Activated CD4-positive, alpha-beta T cell treated with anti-CD3 and anti-CD28 coated beads, Interleukin-2, amount 50 U/mL, for 4 hours (primary cell): ENCODE measurements around the gene U2AF1L4.
"Not testable (repeated sequence)": the region's sequence is repeated elsewhere in the genome, so short reads cannot be mapped to it uniquely, and the experiment has no call there.

Experiments used
- DNase-seq, 2 experiments: peaks; one replicate each; pipeline ENCODE4 v3.0.0-alpha.2; 2020

U2AF1L4 gene

GRCh38 chr19:35740108-35740422, 5.2 kb downstream of the U2AF1L4 start:
- no peak for DNase-seq

- DNase-seq: no peak
Measured at GRCh38 chr19:35739275-35740107, 5.7 kb downstream of the U2AF1L4 start.

DNA sequence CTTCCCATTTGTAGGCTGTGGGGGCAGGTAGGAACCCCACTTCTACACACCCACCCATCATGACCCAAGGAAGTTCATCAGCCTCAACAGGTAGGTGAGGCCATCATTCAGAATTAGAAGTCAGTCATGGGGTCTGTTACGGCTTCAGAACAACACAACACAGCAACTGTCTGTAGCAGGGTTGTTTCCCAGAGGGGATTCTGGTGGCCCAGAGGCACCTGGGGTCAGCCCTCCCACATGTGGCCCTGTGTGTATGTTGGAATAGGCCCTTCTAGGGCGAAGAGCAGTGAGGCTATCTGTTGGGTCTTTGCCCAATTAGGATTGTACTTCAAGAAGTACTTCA, 6.4 kb downstream of the U2AF1L4 start:
- no peak for DNase-seq

DNA sequence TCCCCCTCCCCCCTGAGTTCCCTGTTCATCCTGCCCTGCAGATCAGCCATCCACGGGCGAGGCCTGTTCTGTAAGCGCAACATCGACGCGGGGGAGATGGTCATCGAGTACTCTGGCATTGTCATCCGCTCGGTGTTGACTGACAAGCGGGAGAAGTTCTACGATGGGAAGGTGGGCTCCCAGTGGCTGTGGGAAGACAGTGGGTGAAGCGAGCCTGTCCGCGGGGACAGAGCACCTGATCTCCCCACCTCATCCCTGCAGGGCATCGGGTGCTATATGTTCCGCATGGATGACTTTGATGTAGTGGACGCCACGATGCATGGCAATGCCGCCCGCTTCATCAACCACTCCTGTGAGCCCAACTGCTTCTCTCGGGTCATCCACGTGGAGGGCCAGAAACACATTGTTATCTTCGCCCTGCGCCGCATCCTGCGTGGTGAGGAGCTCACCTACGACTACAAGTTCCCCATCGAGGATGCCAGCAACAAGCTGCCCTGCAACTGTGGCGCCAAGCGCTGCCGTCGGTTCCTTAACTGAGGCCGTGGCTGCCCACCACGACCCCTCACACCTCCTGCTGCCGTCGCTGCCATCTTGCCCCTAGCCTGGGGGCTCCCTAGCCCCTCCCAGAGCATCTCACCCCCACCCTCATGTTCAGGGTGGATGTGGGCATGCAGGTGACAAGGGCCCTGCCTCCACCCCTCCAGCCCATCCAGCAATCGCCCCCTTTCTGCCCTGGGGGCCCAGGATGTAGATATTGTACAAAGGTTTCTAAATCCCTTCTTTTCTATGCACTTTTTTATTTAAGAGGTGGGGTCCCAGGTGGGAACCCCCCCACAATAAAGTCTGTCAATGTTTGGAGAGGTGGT, 7.0 kb downstream of the U2AF1L4 start:
- no peak for DNase-seq

DNA sequence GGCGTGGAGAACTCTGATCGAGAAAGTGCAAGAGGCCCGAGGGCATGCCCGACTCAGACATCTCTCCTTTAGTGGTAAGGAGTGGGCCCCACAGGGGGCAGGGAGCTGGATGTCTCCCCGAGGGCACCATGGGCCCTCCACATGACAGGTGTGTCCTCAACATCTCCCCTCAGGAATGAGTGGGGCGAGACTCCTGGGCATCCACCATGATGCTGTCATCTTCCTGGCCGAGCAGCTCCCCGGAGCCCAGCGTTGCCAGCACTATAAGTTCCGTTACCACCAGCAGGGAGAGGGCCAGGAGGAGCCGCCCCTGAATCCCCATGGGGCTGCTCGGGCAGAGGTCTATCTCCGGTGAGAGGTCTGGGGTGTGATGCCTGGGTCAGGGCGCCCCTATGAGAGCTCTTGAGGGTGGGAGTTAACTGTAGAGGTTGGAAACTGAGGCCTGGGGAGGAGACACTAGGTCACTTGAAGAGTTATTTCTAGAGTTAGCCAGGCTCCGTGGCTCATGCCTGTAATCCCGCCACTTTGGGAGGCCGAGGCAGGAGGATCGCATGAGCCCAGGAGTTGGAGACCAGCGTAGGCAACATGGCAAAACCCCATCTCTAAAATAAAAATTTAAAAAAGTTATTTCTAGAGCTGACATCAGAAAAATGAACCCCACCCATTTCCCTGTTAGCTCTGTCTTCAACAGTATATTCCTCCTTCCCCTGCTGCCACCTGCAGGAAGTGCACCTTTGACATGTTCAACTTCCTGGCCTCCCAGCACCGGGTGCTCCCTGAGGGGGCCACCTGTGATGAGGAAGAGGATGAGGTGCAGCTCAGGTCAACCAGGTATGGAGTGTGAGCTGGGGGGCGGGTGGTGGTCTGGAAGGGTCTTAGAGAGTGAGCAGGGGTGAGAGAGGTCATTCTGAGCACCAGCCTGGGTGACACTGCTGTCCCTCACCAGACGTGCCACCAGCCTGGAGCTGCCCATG, 8.0 kb downstream of the U2AF1L4 start:
- no peak for DNase-seq

- no peak for DNase-seq
Measured at GRCh38 chr19:35734889-35735288, 10.3 kb downstream of the U2AF1L4 start.

DNA sequence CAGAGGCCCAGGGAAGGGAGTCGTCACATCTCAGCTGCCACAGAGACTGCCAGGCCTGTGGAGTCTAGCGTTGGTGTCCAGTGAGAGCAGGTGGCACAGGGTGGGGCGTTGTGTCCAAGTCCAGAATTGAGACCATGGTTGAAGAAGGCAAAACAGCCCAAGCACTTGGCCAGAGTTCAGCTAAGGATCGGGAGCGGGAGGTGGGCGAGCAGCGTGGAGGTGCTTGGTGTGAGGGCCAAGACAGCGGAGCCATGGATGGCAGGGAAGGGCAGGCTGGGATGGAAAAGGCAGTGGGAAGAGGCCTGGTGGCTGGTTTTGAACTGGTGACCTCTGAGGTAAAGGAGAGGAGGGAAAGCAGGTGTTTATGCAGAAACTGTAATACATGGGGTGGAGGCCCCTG, 10.9 kb downstream of the U2AF1L4 start:
- DNase-seq: no peak

- no peak for DNase-seq
Measured at GRCh38 chr19:35733180-35734125, 11.8 kb downstream of the U2AF1L4 start.

DNA sequence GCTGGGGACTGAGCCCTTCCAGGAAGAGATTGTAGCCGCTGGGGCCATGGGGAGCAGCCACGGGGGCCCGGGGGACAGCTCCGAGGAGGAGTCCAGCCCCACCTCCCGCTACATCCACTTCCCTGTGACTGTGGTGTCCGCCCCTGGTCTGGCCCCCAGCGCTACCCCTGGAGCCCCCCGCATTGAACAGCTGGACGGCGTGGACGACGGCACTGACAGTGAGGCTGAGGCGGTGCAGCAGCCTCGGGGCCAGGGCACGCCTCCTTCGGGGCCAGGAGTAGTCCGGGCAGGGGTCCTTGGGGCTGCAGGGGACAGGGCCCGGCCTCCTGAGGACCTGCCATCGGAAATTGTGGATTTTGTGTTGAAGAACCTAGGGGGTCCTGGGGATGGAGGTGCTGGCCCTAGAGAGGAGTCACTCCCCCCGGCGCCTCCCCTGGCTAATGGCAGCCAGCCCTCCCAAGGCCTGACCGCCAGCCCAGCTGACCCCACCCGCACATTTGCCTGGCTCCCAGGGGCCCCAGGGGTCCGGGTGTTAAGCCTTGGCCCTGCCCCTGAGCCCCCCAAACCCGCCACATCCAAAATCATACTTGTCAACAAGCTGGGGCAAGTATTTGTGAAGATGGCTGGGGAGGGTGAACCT, 12.6 kb downstream of the U2AF1L4 start:
- DNase-seq: no peak

- DNase-seq: no peak
Measured at GRCh38 chr19:35731779-35732405, 13.3 kb downstream of the U2AF1L4 start.

- DNase-seq: no peak
Measured at GRCh38 chr19:35731353-35731752, 13.9 kb downstream of the U2AF1L4 start.

DNA sequence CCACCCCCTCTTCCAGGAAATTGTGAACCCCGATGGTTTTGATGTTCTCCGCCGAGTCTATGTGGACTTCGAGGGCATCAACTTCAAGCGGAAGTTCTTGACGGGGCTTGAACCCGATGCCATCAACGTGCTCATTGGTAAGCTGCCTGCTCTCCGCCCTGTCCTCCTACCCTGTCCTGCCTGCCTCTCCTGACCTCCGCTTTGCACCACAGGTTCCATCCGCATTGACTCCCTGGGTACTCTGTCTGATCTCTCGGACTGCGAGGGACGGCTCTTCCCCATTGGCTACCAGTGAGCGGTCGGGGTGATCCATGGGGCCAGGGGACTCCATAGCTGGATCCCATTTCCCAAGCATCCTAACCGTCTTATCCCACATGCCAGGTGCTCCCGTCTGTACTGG, 14.9 kb downstream of the U2AF1L4 start:
- no peak for DNase-seq

DNA sequence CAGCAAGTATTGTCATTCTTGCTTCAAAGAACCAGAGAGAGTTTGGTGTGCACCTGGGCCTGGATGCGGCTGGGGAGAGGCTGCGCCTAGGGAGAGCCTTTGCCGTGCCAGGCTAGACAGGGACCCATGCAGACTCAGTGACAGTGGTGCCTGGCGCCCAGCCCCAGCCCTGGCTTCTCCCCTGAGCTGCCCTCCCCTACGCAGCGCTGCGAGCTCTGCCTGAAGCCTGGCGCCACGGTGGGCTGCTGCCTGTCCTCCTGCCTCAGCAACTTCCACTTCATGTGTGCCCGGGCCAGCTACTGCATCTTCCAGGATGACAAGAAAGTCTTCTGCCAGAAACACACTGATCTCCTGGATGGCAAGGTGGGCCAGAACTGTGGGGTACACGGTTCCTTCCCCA, 15.5 kb downstream of the U2AF1L4 start:
- no peak for DNase-seq

GRCh38 chr19:35729021-35729420, 16.2 kb downstream of the U2AF1L4 start:
- DNase-seq: no peak

DNA sequence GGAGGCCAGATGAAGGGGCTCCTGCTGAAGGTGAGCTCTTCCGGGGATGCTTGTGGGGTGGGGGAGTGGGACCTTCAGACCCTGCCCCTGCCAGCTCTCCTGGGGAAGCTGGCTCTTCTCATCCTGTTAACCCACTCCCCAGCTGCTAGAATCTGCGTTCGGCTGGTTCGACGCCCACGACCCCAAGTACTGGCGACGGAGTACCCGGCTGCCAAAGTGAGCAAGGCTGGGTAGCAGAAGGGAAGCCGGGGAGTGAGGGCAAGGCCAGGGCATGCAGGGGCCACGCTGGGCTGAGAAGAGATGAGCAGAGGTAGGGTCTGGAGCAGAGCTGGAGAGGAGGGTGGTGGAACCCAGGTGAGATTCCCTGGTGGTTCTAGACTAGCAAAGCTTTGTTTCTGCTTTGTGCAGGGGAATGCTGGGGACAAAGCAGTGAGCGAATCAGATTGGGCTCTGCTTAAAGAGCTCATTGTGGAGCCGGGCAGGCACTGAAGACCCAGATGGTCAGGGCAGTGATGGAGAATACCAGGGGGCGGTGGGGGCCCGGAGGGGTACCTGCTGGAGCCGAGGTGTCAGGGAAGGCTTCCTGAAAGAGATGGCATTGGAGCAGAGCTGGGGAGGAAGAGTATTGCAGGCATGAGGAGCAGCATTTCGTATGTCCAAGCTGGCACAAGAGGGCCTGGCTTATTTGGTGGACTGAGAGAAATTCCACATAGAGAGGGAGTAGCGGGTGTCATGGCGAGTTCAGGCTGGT, 17.1 kb downstream of the U2AF1L4 start:
- no peak for DNase-seq

- no peak for DNase-seq
Measured at GRCh38 chr19:35727053-35727955, 17.9 kb downstream of the U2AF1L4 start.

DNA sequence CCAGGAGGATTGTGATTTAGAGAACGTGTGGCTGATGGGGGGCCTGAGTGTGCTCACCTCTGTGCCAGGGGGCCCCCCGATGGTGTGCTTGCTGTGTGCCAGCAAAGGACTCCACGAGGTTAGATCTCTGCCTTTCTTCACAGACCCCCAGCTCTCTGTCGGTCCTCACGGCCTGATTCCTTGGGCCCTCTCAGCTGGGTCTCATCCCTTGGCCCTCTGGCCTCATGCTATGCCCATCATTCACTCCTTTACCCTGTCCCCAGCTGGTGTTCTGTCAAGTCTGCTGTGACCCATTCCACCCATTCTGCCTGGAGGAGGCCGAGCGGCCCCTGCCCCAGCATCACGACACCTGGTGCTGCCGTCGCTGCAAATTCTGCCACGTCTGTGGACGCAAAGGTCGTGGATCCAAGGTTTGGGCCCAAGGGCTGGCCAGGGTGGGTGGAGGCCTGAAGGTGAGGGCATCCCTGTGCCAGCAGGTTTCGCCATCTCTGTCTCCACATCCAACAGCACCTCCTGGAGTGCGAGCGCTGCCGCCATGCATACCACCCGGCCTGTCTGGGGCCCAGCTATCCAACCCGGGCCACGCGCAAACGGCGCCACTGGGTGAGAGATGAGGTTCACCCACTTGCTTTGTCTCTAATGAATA, 19.9 kb downstream of the U2AF1L4 start:
- DNase-seq: no peak

DNA sequence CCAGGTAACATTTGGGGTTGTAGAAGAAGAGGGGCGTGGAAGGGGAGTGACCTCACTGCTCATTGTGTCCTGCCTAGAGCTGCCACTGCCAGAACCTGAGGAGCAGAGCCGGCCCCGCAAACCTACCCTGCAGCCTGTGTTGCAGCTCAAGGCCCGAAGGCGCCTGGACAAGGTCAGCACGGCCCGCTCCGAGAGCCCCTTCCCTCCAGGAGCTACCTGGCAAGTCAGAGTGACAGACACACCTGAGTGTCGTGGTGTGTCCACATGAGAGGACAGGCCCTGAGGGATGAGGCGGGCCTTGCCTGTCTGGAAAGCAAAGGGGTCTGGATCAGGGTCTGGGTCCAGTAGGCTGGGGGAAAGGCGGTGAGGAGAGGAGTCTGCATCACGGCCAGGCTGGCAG, 20.7 kb downstream of the U2AF1L4 start:
- no peak for DNase-seq

- not testable (repeated sequence) for DNase-seq
Measured at GRCh38 chr19:35724132-35724531, 21.1 kb downstream of the U2AF1L4 start.
